HepG2 (cell line): ENCODE results near the gene SFRP4. TPM values are rescaled to one million over a fixed set of nuclear protein-coding genes. Genes with fewer than 3 reads are reported as not detected.

Source experiments
- ATRX ChIP-seq: sonication (generic); formaldehyde crosslinking; IDR thresholded peaks from 2 replicates; pipeline ENCODE4 v1.4.0; 2020; ENCODE audit warnings: missing genetic modification reagents, borderline replicate concordance
- CEBPB ChIP-seq: IDR thresholded peaks from 2 replicates; pipeline ENCODE4 v1.6.1; 2011; ENCODE audit warnings: low read depth, low read length, improper control_type of control experiment, borderline replicate concordance
- CEBPZ ChIP-seq: IDR thresholded peaks from 2 replicates; pipeline ENCODE4 v1.6.1; 2012; ENCODE audit warnings: low read length, improper control_type of control experiment
- GLI4 ChIP-seq: sonication (generic); formaldehyde crosslinking; IDR thresholded peaks from 2 replicates; pipeline ENCODE4 v1.5.1; 2020; ENCODE audit warnings: missing genetic modification reagents, mild to moderate bottlenecking, moderate library complexity, borderline replicate concordance
- KDM5A ChIP-seq: fragments of 200-600 bp; sonication (generic); IDR thresholded peaks from 2 replicates; pipeline ENCODE4 v1.7.0; 2018; ENCODE audit warnings: antibody characterized with exemption, mild to moderate bottlenecking, low read length, borderline replicate concordance
- MAZ ChIP-seq, 2 experiments: sonication (generic) in 1 of 2; formaldehyde crosslinking in 1 of 2; IDR thresholded peaks; 2 replicates each; pipeline versions ENCODE4 v1.5.0 to v1.6.1; 2012 to 2020; ENCODE audit warnings: low read depth in 2 of 2, mild to moderate bottlenecking in 2 of 2, borderline replicate concordance in 1 of 2, improper control_type of control experiment in 1 of 2, low read length in 1 of 2, missing genetic modification reagents in 1 of 2, moderate library complexity in 1 of 2
- MED1 ChIP-seq: sonication (generic); formaldehyde crosslinking; IDR thresholded peaks from 2 replicates; pipeline ENCODE4 v1.4.0; 2020; ENCODE audit warnings: missing genetic modification reagents
- PRDM4 ChIP-seq: sonication (generic); formaldehyde crosslinking; IDR thresholded peaks from 2 replicates; pipeline ENCODE4 v1.9.0; 2021; ENCODE audit warnings: missing genetic modification reagents, borderline replicate concordance
- RARG ChIP-seq: sonication (generic); formaldehyde crosslinking; IDR thresholded peaks from 2 replicates; pipeline ENCODE4 v1.4.0; 2020; ENCODE audit warnings: low read depth, mild to moderate bottlenecking, missing genetic modification reagents
- SETDB1 ChIP-seq: sonication (generic); formaldehyde crosslinking; IDR thresholded peaks from 2 replicates; pipeline ENCODE4 v1.5.1; 2020; ENCODE audit warnings: missing genetic modification reagents, mild to moderate bottlenecking, borderline replicate concordance
- SP4 ChIP-seq: sonication (generic); formaldehyde crosslinking; IDR thresholded peaks from 2 replicates; pipeline ENCODE4 v1.8.1; 2023; ENCODE audit warnings: mild to moderate bottlenecking, missing genetic modification reagents
- SRY ChIP-seq: sonication (generic); formaldehyde crosslinking; IDR thresholded peaks from 2 replicates; pipeline ENCODE4 v1.8.0; 2022; ENCODE audit warnings: mild to moderate bottlenecking, missing genetic modification reagents
- ZBTB46 ChIP-seq: sonication (generic); formaldehyde crosslinking; IDR thresholded peaks from 2 replicates; pipeline ENCODE4 v1.4.0; 2020; ENCODE audit warnings: mild to moderate bottlenecking, missing genetic modification reagents, borderline replicate concordance
- ZNF329 ChIP-seq: sonication (generic); formaldehyde crosslinking; IDR thresholded peaks from 2 replicates; pipeline ENCODE4 v1.9.0; 2021; ENCODE audit warnings: low read depth, mild to moderate bottlenecking, missing genetic modification reagents
- ZNF552 ChIP-seq: sonication (generic); formaldehyde crosslinking; IDR thresholded peaks from 2 replicates; pipeline ENCODE4 v1.9.0; 2022; ENCODE audit warnings: missing genetic modification reagents, mild to moderate bottlenecking, borderline replicate concordance
- ZNF615 ChIP-seq: sonication (generic); formaldehyde crosslinking; IDR thresholded peaks from 2 replicates; pipeline ENCODE4 v1.5.0; 2020; ENCODE audit warnings: mild to moderate bottlenecking, missing genetic modification reagents, borderline replicate concordance
- ZNF775 ChIP-seq: sonication (generic); formaldehyde crosslinking; IDR thresholded peaks from 2 replicates; pipeline ENCODE4 v1.4.0; 2020; ENCODE audit warnings: missing genetic modification reagents, mild to moderate bottlenecking, moderate library complexity, borderline replicate concordance
- ZNF839 ChIP-seq: sonication (generic); formaldehyde crosslinking; IDR thresholded peaks from 2 replicates; pipeline ENCODE4 v1.4.0; 2020; ENCODE audit warnings: missing genetic modification reagents, mild to moderate bottlenecking, borderline replicate concordance
- ZNF850 ChIP-seq: sonication (generic); formaldehyde crosslinking; conservative IDR thresholded peaks from 2 replicates; pipeline ENCODE4 v1.9.0; 2021; ENCODE audit warnings: mild to moderate bottlenecking, missing genetic modification reagents
- polyA plus RNA-seq, 8 experiments: library from polyadenylated mRNA; depleted of rRNA in 3 of 8; stranded (reverse) in 7 of 8; unstranded in 1 of 8; fragments of >200 nt; fragmentation: Illumina TruSeq in 4 of 8; extraction: Trizol in 4 of 8; gene quantifications; 2 replicates each; pipeline versions ENCODE4 v1.2.1 to v1.2.3, GENCODE V29; 2011 to 2016; ENCODE audit warnings: low read depth in 4 of 8, missing spikeins in 1 of 8, mixed read lengths in 1 of 8; ENCODE audit not compliant: insufficient read depth in 1 of 8
- total RNA-seq, 5 experiments: library from RNA; depleted of rRNA; stranded (reverse); fragments of >200 nt; fragmentation: Illumina TruSeq; extraction: Trizol; gene quantifications; 2 replicates each; pipeline ENCODE4 v1.2.3, GENCODE V29; 2016; ENCODE audit warnings: low read depth in 1 of 5

SFRP4 gene
- total and polyA plus RNA-seq, 2 of the 13 experiments (the other 11 are each of a cell fraction or from before 2014, with no cell fraction given): 0.96 to 1.8 TPM

GRCh38 chr7:37920849-37921805 lies 4.5 kb upstream of the SFRP4 start (continued):
- TF ChIP-seq CEBPZ (no peak), ZBTB46 (CRISPR knock-in tag) (no peak), MAZ (IDR thresholded peaks at IDR 0.05; ENCODE audit: borderline replicate concordance, low read depth, low read length) (peak; percentile 38; the same call in 1 of the 2 replicates), MAZ (CRISPR knock-in tag; IDR thresholded peaks at IDR 0.05; ENCODE audit: low read depth) (peak; percentile 36), ZNF552 (CRISPR knock-in tag) (no peak), RARG (CRISPR knock-in tag) (no peak), KDM5A (no peak), MED1 (CRISPR knock-in tag) (peak; percentile 26; the same call in 1 of the 2 replicates), SP4 (CRISPR knock-in tag) (no peak; the same call in 1 of the 2 replicates), PRDM4 (CRISPR knock-in tag) (no peak), ZNF615 (CRISPR knock-in tag) (no peak), ZNF839 (CRISPR knock-in tag) (no peak; the same call in 1 of the 2 replicates), GLI4 (0 out of 2 replicates have a peak, but pooled peaks have one; percentile 63), SRY (CRISPR knock-in tag) (0 out of 2 replicates have a peak, but pooled peaks have one; percentile 48), ZNF850 (CRISPR knock-in tag) (no peak), SETDB1 (no peak), CEBPB (no peak), ATRX (no peak), ZNF775 (CRISPR knock-in tag) (no peak), ZNF329 (CRISPR knock-in tag) (no peak)
